Raji (cell line): ENCODE results near the gene SIGLEC12.

ENCODE experiments used
- POLR2A ChIP-seq: IDR thresholded peaks from 2 replicates; pipeline ENCODE4 v1.6.1; 2011; ENCODE audit warnings: low read depth, low read length, control low read depth; ENCODE audit not compliant: insufficient read depth

The SIGLEC12 gene

GRCh38 chr19:51473009-51473707 is 28.4 kb downstream of the SIGLEC12 start:
- TF ChIP-seq POLR2A = no peak

- no peak for TF ChIP-seq POLR2A
These were observed 29.0 kb downstream of the SIGLEC12 start for GRCh38 chr19:51472607-51473006.

DNA sequence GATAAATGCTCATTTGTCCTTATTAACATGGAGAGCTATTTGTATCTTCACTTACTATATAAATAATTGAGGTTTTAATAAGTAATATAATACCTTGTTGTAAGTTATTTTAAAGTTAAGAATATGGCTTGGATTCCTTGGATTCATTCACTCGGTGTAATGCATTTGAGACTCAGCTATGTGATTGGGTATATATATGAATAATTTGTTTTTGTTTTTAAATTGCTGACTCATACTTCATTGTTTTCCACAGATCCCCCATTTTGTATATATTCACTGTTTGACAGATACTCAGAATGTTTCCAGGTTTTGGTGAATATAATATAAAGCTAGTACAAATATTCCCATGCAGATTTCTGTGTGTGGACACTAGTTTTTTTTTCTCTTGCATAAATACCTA is 30.1 kb downstream of the SIGLEC12 start:
- no peak for TF ChIP-seq POLR2A

DNA sequence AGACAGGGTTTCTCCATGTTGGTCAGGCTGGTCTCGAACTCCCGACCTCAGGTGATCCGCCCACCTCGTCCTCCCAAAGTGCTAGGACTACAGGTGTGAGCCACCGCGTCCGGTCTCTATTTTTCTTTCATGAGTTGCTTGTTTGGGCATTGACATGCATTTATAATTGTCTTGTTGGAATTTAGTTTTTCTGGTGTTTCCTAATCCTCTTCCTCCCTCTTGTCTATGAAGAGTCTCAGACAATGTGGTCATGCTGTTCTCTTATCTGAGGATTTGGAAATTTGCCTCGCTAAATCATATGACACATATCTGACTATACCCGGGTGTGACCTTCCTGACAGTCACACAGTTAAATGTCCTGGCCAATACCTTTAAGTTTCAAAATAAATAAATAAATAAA is 30.6 kb downstream of the SIGLEC12 start:
- no peak for TF ChIP-seq POLR2A

DNA sequence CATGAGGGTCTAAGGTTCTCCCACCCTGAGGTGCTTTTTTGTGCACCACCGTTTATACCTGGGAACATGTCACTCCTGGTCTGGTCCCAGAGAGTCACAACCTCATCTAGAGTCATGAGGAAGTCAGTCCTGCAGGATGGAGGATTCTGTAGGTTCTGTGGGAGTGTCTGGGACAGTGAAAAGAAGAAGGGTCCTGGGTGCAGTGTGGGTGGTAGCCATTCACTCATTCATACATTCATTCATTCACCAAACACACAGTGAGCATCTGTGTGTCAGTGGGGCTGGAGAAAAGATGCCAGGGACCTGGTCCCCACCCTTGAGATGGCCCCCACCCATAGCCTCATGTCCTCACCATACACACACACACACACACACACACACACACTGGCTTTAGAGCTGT is 32.0 kb downstream of the SIGLEC12 start:
- TF ChIP-seq POLR2A = no peak

DNA sequence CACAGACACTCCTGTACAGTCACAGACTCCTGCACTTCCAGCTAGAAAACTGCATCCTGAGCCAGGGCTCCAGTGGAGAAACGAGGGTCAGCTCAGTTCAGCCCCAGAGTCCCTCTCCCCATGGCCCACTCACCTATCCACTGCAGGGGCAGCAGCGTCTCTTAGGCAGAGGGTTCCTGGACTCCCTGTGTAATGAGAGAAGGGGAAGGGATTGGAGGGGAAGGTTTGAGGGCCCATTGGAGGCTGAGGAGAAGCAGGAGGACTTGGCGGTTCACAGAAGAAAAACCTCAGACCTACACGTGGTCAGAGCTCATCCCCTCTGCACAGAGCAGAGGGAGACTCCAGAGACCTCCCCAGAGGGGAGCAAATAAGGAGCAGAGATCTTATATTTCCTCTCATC is 32.4 kb downstream of the SIGLEC12 start:
- no peak for TF ChIP-seq POLR2A

DNA sequence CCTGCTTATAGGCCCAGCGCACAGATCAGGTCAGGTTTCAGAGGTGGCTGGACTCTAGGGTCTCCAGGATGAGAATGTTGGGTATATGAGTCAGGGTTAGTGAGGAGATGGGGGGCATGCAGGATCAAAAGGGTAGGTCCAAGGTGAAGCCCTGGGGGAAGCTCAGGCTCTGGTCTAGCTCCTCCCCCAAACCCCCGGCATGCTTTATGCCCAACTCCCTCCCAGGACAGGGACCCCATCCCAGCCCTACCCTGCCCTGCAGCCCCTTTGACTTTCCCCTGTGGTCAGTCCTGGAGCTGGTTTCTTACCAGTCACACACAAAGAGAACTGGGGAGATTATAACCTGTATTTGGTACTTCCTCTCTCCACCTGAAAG is 33.1 kb downstream of the SIGLEC12 start:
- no peak for TF ChIP-seq POLR2A

DNA sequence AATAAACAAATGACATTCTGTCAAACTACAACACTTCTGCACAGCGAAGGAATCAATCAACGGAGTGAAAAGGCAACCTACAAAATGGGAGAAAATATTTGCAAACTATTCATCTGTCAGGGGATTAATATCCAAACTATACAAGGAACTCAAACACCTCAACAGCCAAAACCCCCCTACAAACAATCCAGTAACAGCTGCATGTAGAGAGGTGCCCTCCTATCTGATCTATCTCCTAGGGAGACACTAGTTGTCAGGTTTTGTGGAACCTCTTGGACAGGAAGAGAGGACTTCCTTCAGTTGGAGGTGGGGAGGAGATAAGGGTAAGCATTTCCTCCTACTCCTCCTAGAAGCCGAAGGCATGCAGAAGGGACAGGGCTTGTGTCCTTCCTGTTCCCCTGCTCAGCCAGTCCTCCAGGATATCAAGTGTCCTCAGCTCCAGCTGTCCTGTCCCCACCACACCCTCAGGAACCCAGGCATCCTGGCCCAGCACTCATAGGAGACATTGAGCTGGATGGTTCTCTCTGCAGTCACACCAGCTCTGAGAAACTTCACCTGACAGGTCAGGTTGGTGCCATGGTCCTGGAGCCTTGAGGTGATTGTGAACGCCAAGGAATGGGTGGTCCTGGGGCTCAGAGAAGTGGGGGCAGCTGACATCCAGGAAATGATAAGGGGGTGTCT is 33.6 kb downstream of the SIGLEC12 start:
- no peak for TF ChIP-seq POLR2A

DNA sequence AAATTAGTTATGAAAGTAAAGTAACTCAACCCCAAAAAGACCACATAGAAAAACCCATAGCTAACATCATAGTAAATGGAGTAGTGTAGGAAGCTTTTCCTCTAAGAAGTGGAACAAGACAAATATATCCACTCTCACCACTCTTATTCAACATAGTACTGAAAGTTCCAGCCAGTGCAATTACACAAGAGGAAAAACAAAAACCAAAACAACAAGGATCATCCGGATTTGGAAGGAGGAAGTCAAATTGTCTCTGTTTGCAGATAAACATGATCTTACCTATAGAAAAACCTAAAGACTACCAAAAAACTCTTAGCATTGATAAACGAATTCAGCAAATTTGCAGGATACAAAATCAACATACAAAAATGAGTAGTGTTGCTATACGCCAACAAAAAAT is 34.9 kb downstream of the SIGLEC12 start:
- no peak for TF ChIP-seq POLR2A

- no peak for TF ChIP-seq POLR2A
These were observed 38.9 kb downstream of the SIGLEC12 start for GRCh38 chr19:51462681-51463080.

GRCh38 chr19:51462276-51462675 is 39.3 kb downstream of the SIGLEC12 start:
- no peak for TF ChIP-seq POLR2A

DNA sequence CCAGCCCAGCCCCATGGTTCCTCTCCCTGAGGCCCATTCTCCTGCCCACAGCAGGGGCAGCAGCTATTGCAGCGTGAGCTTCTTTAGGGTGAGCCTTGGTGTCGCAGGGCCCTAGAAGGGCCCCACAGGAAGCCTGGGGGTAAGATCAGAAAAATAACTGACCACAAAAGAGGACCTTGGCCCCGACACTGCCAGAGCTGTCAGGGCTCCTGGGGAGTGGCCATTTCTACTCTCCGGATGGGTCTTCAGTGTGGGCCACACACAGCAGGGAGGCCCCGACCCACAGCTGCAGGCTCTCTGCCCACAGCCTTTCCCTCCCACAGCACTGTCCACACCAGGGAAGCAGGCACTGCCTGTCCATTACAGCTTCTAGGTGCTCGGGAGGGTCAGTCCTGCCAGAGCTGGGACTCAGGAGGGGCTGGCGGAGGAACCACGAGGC is 39.9 kb downstream of the SIGLEC12 start:
- no peak for TF ChIP-seq POLR2A

DNA sequence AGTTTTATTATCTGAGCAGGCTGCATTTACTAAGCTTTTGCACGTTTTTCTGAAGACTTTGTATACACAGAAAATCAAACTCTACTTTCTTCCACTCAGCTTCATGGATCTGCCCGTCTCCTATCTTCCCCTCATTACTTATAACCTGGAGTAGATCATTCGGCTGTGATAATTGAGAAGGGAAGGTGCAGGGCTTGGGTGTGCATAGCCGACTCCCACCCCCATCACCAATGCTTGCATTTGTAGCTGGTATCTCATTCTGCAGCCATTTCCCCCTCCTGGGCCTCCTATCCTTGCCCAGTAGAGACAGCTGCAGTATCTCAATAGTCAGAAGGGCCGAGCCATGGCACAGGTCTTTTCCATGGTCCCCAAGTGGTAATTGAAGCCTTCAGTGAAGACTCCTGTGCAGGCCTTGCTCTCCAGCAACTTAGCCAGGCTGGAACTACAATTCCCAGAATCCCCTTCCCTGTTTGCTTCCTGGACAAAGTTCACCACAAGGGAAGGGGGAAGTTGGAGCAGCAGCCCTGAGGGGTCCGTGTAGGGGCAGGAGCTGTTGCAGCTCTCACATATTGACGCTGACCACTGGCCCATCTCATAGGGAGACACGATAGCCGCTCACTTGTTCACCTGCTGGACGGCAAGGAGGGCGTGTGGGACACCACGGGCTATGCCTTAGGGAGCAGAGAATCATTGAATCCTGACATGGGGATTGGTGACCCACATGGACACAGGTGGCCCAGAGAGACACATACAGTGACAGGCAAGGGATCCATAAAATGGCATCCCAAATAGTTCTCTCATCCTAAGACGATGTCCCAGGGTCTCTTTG is 41.2 kb downstream of the SIGLEC12 start:
- no peak for TF ChIP-seq POLR2A

DNA sequence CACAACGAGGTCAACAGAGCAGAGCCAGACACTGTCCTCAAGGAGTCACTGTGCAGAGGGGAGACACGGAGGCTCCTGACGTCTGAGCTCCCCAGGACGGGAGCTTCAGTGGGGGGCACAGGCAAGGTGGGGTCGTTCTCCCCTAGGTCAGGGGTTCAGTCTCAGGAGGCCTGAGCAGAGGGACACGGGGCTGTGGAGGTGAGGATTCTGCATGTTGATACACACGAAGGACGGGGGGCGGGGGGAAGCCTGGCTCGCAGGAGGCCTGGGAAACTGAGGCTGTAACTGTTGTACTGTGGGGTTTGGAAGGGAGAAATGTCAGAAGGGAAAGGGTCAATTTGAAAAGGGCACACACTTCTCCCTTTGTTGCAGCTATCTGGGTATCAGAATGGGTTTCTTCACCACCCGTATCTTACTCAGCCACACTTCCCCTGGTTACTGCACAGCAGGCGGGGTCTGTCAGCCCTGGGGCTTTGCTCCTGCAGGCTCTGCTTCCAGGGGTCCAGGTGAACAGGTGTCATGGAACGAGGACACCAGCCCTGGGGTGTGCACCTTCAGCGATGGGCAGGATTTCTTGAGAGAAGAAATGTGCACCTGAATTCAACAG is 42.6 kb downstream of the SIGLEC12 start:
- no peak for TF ChIP-seq POLR2A

- no peak for TF ChIP-seq POLR2A
These were observed 43.5 kb downstream of the SIGLEC12 start, which contains the start of gene SIGLEC8 for GRCh38 chr19:51458051-51458645. Gene SIGLEC8 (minus strand): TSS chr19:51458454. CDS start chr19:51458387, 67 bp downstream.
